Chondrocyte (in vitro differentiated cells): ENCODE measurements around the gene TJP3. TPM values are rescaled to one million over a fixed set of nuclear protein-coding genes. Genes with fewer than 3 reads are reported as not detected.

ENCODE experiments used
- DNase-seq: peaks from one replicate; pipeline ENCODE4 v3.0.0; 2021; ENCODE audit warnings: mixed read lengths, low spot score
- H3K27ac Mint-ChIP-seq: one replicate; pipeline ENCODE4 v1.8.0; 2021; ENCODE audit warnings: mild to moderate bottlenecking, moderate library complexity, mixed read lengths; ENCODE audit not compliant: unreplicated experiment
- H3K27me3 Mint-ChIP-seq: 2 replicates; pipeline ENCODE4 v1.8.0; 2021; ENCODE audit warnings: low read depth, mixed read lengths
- H3K36me3 Mint-ChIP-seq: 2 replicates; pipeline ENCODE4 v1.8.0; 2021; ENCODE audit warnings: low read depth, mixed read lengths
- H3K4me1 Mint-ChIP-seq: 2 replicates; pipeline ENCODE4 v1.8.0; 2021; ENCODE audit warnings: low read depth, mild to moderate bottlenecking, mixed read lengths
- H3K4me3 Mint-ChIP-seq: one replicate; pipeline ENCODE4 v1.8.0; 2021; ENCODE audit warnings: mild to moderate bottlenecking, moderate library complexity, mixed read lengths; ENCODE audit not compliant: unreplicated experiment
- H3K9me3 Mint-ChIP-seq: 2 replicates; pipeline ENCODE4 v1.8.0; 2021; ENCODE audit warnings: low read depth, mixed read lengths
- total RNA-seq: library from RNA; stranded (reverse); gene quantifications from 3 replicates; pipeline ENCODE4 v1.2.1, GENCODE V29; 2021
- TF ChIP-seq, protein P1 (sequence below): fragments of 200-600 bp; sonication (generic); IDR thresholded peaks from 2 replicates; pipeline ENCODE4 v1.5.0; 2021; ENCODE audit warnings: antibody characterized with exemption, mild to moderate bottlenecking, moderate library complexity

TJP3 gene
- total RNA-seq, 1 donor from 2014 or later, result not detected

DNA sequence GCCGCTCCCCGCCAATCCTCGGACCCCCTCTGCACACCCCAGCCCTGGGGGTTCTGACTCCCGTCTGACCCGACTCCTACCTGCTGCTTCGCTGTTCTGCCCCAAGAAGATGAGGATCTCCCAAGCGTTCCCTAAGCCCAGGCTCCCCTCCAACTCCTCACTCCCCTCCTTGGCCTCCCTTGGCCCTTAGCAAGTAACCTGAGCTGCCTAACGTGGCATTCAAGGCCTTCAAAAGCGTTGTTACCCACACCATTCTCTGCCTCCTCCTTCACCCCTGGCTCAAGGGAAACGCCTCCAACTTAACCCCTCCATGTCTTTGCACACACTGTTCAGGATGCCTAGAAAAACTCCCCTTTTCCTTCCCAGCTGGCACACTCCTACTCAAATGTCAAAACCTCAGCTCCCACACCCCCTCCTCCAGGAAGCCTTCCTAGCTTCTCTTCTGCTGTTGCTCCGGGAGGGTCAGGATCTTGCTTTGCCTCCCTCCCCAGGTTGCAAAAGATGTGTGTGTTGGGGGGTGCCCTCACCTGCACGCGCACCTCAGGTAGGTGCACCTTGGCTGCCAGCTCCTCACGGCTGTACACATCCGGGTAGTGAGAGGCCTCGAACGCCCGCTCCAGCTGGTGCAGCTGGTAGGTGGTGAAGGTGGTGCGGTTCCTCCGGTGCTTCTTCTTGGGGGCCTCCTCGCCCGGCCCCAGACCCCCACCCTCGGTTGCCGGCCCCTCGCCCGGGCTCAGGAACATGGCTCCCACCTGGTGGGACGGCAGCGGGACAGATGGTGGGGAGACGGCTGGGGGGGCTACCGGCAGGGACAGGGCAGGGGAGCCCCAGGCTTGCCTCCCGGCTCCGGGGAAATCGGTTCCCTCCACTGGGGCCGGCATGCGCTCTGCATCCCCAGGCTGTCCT lies 63.1 kb downstream of the TJP3 start:
- Mint-ChIP-seq H3K4me1 (no peaks in the 10 kb centered on the region), H3K4me3 (no peak overlapping the region), H3K9me3 (no peaks in the 10 kb centered on the region), H3K27ac (no peak overlapping the region), H3K36me3 (peaks cover 8% of the 10 kb centered on the region), H3K27me3 (peaks cover 2% of the 10 kb centered on the region)
- no peak for DNase-seq
- TF ChIP-seq, protein P1, sequence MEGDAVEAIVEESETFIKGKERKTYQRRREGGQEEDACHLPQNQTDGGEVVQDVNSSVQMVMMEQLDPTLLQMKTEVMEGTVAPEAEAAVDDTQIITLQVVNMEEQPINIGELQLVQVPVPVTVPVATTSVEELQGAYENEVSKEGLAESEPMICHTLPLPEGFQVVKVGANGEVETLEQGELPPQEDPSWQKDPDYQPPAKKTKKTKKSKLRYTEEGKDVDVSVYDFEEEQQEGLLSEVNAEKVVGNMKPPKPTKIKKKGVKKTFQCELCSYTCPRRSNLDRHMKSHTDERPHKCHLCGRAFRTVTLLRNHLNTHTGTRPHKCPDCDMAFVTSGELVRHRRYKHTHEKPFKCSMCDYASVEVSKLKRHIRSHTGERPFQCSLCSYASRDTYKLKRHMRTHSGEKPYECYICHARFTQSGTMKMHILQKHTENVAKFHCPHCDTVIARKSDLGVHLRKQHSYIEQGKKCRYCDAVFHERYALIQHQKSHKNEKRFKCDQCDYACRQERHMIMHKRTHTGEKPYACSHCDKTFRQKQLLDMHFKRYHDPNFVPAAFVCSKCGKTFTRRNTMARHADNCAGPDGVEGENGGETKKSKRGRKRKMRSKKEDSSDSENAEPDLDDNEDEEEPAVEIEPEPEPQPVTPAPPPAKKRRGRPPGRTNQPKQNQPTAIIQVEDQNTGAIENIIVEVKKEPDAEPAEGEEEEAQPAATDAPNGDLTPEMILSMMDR, result no peak

DNA sequence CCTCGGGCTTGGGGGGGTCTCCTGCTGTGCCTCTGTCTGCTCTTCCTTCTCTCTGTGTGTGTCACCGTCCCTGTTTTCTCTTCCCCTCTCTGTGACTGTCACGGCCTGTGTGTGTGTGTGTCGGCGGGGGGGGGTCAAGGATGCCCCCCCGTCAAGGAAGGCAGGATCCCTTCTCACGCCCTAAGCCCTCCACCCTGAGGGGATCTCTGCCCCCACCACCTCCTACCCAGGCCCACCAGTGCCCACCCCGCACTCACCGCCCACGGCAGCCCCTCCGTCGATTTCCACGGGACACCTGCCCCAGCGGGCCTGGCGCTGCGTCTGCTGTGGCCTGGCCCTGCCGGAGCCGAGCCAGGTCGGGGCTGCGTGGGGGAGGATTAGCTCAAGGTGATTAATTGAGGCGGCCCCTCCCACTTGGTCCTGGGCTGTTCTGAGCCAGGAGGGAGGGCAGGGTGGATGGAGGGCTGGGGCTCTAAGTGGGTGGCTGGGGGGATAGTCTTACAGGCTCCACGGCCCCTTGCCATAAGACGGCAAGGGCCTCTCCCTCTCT lies 63.8 kb downstream of the TJP3 start, which contains the start of gene RAX2:
RAX2 (minus strand) TSS at position 323 of the 550 bp plus-strand sequence. CDS start 486 bp downstream, outside the sequence.
- no peak within 1 kb of the TSS for H3K4me3 Mint-ChIP-seq
- TF ChIP-seq, protein P1, result no peak
- no peak for DNase-seq
- peaks cover 2% of the 10 kb centered on the region for H3K27me3 Mint-ChIP-seq
- H3K4me1 Mint-ChIP-seq, result no peaks in the 10 kb centered on the region
- H3K36me3 Mint-ChIP-seq, result peaks cover 3% of the 10 kb centered on the region
- no peaks in the 10 kb centered on the region for H3K9me3 Mint-ChIP-seq
- no peak within 1 kb of the TSS for H3K27ac Mint-ChIP-seq

DNA sequence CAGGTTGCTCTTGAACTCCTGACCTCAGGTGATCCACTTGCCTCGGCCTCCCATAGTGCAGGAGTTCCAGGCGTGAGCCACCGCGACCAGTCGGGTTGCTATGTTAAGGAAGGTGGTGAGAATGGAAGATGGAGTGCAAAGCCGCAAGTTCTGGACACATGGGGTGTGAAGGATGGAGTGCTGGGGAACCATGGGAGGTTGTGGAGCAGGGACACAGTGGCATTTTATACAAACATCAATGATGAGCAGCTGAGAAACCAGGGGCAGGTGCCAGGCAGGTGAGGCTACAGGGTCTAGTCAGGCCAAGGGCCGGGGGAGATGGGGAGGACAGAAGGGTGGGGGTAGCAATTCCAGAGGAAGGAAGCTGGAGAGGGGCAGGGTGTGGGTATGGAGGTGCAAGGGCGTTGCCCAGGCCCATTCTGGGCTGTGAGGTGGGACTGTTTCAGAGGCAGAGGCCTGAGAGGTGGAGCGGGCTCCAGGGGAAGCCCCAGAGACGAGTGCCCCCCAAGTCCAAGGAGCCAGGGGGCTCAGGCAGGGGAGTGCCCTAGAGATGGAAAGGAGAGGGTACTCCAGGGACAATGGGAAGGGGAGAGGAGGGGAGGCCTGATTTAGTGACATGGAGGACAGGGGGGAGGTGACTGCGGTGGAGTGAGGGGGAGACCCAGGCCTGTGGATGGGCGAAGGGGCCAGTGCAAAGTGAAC lies 65.8 kb downstream of the TJP3 start:
- no peak for DNase-seq
- no peaks in the 10 kb centered on the region for H3K9me3 Mint-ChIP-seq
- peaks cover under 1% of the 10 kb centered on the region for H3K36me3 Mint-ChIP-seq
- TF ChIP-seq, protein P1, result no peak
- peaks cover 2% of the 10 kb centered on the region for H3K27me3 Mint-ChIP-seq
- H3K4me1 Mint-ChIP-seq, result no peaks in the 10 kb centered on the region
- no peak overlapping the region for H3K4me3 Mint-ChIP-seq
- no peak overlapping the region for H3K27ac Mint-ChIP-seq

DNA sequence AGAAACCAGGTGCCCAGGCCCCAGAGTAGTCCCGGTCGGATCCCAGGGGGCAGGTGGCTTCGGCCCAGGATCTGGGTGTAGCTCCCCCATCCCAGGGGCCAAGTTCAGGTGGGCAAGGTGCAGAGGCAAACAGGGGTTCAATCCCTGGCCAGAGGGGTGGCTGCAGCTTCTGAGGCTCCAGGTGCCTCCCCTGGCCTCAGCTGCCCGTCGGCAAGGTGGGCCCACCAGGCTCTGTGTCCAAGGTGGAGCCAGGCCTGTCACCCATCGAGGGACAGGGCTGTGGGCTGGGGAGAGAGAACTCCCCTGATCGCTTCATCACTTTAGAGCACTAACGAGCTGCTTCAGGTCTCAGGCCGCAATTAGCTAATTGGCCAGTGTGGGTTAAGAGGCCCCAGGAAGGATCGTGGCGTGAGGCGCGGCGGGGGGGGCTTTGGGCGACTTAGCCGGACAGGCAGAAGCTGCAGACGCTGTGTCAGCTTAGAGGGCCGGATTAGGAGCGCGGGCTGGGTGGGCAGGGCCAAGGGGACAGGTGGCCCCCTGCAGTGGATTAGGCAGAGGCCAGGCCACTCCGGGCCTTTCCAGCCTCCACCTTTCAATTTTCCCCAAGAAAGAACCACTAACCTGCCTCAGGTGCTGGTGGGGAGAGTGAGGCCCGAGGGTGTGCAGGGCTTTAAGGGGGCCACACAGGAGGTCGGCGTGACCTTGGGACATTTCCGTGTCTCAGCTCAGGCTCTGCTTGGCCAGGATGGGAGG lies 66.6 kb downstream of the TJP3 start:
- no peaks in the 10 kb centered on the region for H3K9me3 Mint-ChIP-seq

More for the DNA sequence above, 66.6 kb downstream of the TJP3 start:
- Mint-ChIP-seq H3K27me3 (peaks cover 2% of the 10 kb centered on the region), H3K4me3 (no peak overlapping the region), H3K27ac (no peak overlapping the region), H3K4me1 (no peaks in the 10 kb centered on the region), H3K36me3 (no peaks in the 10 kb centered on the region)
- no peak for DNase-seq
- TF ChIP-seq, protein P1, result no peak
